ENCODE results near the gene PTPRQ. TPM values are rescaled to one million over a fixed set of nuclear protein-coding genes. Genes with fewer than 3 reads are reported as not detected.

The PTPRQ gene
- total RNA-seq, 1 experiment from 2014 or later = not detected

DNA sequence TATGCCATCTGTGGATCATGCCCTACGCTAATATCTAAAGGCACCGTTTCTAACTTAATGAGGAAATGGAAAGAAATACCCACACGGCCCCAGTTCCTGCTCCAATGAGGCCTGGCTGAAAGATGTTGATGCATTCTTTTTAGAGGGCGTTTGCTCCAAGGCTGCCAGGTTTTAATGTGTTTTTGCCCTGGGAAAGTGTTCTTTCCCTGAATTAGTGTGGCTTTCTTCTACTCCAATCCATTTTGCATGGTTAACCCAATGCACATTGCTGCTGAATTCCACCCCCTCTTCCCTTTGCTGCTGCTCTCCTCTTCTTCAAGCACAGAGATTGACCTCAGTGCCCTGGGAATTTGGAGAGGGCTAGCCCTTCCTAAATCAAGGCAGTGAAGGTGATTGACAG, 273.8 kb downstream of the PTPRQ start:
- Mint-ChIP-seq H3K36me3 (no peaks in the 10 kb centered on the region), H3K27me3 (ENCODE audit: low read depth) (peaks cover 55% of the 10 kb centered on the region), H3K4me3 (no peak overlapping the region), H3K4me1 (peaks cover 39% of the 10 kb centered on the region), H3K9me3 (no peaks in the 10 kb centered on the region), H3K27ac (no peak overlapping the region)
- ATAC-seq = no peak
- no peak for DNase-seq (ENCODE audit: low spot score)
- ChIA-PET POLR2A (no interaction called here), CTCF (no interaction called here)
- TF ChIP-seq STAT6 (CRISPR knock-in tag; conservative IDR thresholded peaks at IDR 0.05; ENCODE audit: low read depth) (no peak), RORB (CRISPR knock-in tag; IDR thresholded peaks at IDR 0.05) (no peak), ZNF423 (CRISPR knock-in tag; IDR thresholded peaks at IDR 0.05) (no peak), SOX15 (CRISPR knock-in tag; IDR thresholded peaks at IDR 0.05) (no peak), TEAD1 (CRISPR knock-in tag; IDR thresholded peaks at IDR 0.05) (no peak), OVOL2 (CRISPR knock-in tag; IDR thresholded peaks at IDR 0.05; ENCODE audit: borderline replicate concordance) (no peak), GABPB1 (CRISPR knock-in tag; IDR thresholded peaks at IDR 0.05) (no peak), FOXJ3 (CRISPR knock-in tag; IDR thresholded peaks at IDR 0.05; ENCODE audit: borderline replicate concordance) (no peak), SMAD4 (CRISPR knock-in tag; IDR thresholded peaks at IDR 0.05) (no peak), NR1H2 (CRISPR knock-in tag; IDR thresholded peaks at IDR 0.05) (no peak), JUN (CRISPR knock-in tag; IDR thresholded peaks at IDR 0.05) (no peak), FOXP4 (CRISPR knock-in tag; IDR thresholded peaks at IDR 0.05) (no peak), AR (CRISPR knock-in tag; IDR thresholded peaks at IDR 0.05) (no peak)
- TF ChIP-seq, protein P1, sequence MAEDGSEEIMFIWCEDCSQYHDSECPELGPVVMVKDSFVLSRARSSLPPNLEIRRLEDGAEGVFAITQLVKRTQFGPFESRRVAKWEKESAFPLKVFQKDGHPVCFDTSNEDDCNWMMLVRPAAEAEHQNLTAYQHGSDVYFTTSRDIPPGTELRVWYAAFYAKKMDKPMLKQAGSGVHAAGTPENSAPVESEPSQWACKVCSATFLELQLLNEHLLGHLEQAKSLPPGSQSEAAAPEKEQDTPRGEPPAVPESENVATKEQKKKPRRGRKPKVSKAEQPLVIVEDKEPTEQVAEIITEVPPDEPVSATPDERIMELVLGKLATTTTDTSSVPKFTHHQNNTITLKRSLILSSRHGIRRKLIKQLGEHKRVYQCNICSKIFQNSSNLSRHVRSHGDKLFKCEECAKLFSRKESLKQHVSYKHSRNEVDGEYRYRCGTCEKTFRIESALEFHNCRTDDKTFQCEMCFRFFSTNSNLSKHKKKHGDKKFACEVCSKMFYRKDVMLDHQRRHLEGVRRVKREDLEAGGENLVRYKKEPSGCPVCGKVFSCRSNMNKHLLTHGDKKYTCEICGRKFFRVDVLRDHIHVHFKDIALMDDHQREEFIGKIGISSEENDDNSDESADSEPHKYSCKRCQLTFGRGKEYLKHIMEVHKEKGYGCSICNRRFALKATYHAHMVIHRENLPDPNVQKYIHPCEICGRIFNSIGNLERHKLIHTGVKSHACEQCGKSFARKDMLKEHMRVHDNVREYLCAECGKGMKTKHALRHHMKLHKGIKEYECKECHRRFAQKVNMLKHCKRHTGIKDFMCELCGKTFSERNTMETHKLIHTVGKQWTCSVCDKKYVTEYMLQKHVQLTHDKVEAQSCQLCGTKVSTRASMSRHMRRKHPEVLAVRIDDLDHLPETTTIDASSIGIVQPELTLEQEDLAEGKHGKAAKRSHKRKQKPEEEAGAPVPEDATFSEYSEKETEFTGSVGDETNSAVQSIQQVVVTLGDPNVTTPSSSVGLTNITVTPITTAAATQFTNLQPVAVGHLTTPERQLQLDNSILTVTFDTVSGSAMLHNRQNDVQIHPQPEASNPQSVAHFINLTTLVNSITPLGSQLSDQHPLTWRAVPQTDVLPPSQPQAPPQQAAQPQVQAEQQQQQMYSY (CRISPR knock-in tag; IDR thresholded peaks at IDR 0.05) = no peak
- TF ChIP-seq, protein P2, sequence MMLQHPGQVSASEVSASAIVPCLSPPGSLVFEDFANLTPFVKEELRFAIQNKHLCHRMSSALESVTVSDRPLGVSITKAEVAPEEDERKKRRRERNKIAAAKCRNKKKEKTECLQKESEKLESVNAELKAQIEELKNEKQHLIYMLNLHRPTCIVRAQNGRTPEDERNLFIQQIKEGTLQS (CRISPR knock-in tag; conservative IDR thresholded peaks at IDR 0.05) = no peak
- TF ChIP-seq, protein P3, sequence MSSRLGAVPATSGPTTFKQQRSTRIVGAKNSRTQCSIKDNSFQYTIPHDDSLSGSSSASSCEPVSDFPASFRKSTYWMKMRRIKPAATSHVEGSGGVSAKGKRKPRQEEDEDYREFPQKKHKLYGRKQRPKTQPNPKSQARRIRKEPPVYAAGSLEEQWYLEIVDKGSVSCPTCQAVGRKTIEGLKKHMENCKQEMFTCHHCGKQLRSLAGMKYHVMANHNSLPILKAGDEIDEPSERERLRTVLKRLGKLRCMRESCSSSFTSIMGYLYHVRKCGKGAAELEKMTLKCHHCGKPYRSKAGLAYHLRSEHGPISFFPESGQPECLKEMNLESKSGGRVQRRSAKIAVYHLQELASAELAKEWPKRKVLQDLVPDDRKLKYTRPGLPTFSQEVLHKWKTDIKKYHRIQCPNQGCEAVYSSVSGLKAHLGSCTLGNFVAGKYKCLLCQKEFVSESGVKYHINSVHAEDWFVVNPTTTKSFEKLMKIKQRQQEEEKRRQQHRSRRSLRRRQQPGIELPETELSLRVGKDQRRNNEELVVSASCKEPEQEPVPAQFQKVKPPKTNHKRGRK (CRISPR knock-in tag; IDR thresholded peaks at IDR 0.05; ENCODE audit: borderline replicate concordance) = no peak
- TF ChIP-seq, protein P4, sequence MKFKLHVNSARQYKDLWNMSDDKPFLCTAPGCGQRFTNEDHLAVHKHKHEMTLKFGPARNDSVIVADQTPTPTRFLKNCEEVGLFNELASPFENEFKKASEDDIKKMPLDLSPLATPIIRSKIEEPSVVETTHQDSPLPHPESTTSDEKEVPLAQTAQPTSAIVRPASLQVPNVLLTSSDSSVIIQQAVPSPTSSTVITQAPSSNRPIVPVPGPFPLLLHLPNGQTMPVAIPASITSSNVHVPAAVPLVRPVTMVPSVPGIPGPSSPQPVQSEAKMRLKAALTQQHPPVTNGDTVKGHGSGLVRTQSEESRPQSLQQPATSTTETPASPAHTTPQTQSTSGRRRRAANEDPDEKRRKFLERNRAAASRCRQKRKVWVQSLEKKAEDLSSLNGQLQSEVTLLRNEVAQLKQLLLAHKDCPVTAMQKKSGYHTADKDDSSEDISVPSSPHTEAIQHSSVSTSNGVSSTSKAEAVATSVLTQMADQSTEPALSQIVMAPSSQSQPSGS (CRISPR knock-in tag; IDR thresholded peaks at IDR 0.05; ENCODE audit: borderline replicate concordance, low read depth) = no peak
